OCI-LY7 (cell line): ENCODE measurements around the gene ICE2.

ENCODE experiments used
- EZH2phosphoT487 ChIP-seq: fragments of 200-600 bp; sonication (generic); IDR thresholded peaks from 2 replicates; pipeline ENCODE4 v1.6.1; 2018; ENCODE audit warnings: low read depth, borderline replicate concordance, mild to moderate bottlenecking, mixed run types, antibody characterized with exemption, low read length, moderate library complexity, mixed read lengths
- TF ChIP-seq, protein P1 (sequence below): fragments of 200-600 bp; sonication (generic); conservative IDR thresholded peaks from 2 replicates; pipeline ENCODE4 v1.5.1; 2014; ENCODE audit warnings: mild to moderate bottlenecking, antibody characterized with exemption, low read length, moderate library complexity, mixed read lengths

DNA sequence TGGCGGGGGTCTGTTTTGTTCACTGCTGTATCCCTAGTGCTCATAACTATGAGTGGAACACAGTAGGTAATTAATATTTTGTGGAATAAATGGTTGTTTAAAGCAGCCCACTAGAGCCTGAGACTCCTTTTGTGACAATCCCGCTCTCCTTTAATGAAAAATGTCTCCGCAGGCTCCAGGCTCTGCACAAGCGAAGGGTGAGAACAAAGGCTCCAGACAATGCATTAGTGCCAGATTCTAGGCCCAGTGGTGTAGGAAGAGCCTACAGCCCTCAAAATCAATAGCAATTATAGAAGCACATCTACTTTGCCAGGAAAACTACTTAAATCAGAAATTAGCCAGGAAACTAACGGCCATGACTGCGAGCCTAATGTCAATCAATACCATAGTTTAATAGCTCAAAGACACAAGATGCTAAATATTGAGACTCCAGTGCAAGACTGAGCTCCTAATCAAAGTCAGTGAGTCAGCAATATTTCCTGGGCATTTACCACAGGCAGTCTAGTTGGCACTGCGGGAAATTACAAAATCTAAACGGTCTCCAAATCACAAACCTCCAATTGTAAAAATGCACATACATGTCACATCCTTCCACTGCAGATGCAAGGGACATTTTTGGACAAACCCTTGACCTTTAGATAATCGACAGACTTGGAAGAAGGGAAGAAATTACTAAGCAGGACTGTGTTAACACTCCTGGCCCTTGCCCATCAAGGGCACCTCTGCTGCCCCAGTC, 83.5 kb downstream of the ICE2 start:
- TF ChIP-seq, protein P1, sequence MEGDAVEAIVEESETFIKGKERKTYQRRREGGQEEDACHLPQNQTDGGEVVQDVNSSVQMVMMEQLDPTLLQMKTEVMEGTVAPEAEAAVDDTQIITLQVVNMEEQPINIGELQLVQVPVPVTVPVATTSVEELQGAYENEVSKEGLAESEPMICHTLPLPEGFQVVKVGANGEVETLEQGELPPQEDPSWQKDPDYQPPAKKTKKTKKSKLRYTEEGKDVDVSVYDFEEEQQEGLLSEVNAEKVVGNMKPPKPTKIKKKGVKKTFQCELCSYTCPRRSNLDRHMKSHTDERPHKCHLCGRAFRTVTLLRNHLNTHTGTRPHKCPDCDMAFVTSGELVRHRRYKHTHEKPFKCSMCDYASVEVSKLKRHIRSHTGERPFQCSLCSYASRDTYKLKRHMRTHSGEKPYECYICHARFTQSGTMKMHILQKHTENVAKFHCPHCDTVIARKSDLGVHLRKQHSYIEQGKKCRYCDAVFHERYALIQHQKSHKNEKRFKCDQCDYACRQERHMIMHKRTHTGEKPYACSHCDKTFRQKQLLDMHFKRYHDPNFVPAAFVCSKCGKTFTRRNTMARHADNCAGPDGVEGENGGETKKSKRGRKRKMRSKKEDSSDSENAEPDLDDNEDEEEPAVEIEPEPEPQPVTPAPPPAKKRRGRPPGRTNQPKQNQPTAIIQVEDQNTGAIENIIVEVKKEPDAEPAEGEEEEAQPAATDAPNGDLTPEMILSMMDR: no peak
- no peak for TF ChIP-seq EZH2phosphoT487
